BLaER1 treated with 17β-estradiol and CSF1 and Interleukin-3, amounts not matched to agents 10 nM and 100 nM (cell line): ENCODE data around the gene AHNAK2.
A peak's percentile ranks its signal among the peaks of the same experiment; 100 is the strongest.

Experiments
- H3K27ac ChIP-seq, 11 experiments: shearing (Covaris generic); formaldehyde crosslinking; 2 replicates each; pipeline ENCODE4 v1.8.1; 2022
- H3K27me3 ChIP-seq, 11 experiments: shearing (Covaris generic); formaldehyde crosslinking; 2 replicates each; pipeline ENCODE4 v1.8.1; 2022
- H3K36me3 ChIP-seq, 11 experiments: shearing (Covaris generic); formaldehyde crosslinking; 2 replicates each; pipeline ENCODE4 v1.8.1; 2022
- H3K4me1 ChIP-seq, 10 experiments: shearing (Covaris generic); formaldehyde crosslinking; 2 replicates each; pipeline ENCODE4 v1.8.1; 2022
- H3K4me2 ChIP-seq, 11 experiments: shearing (Covaris generic); formaldehyde crosslinking; 2 replicates each; pipeline ENCODE4 v1.8.1; 2022
- H3K4me3 ChIP-seq, 10 experiments: shearing (Covaris generic); formaldehyde crosslinking; 2 replicates each; pipeline ENCODE4 v1.8.1; 2022
- H3K9ac ChIP-seq, 11 experiments: shearing (Covaris generic); formaldehyde crosslinking; 2 replicates each; pipeline ENCODE4 v1.8.1; 2022
- H3K9me3 ChIP-seq, 11 experiments: shearing (Covaris generic); formaldehyde crosslinking; replicated peaks in 1 of 11; 2 replicates each; pipeline ENCODE4 v1.8.1; 2022
- H4K20me1 ChIP-seq, 11 experiments: shearing (Covaris generic); formaldehyde crosslinking; 2 replicates each; pipeline ENCODE4 v1.8.1; 2022
- Cebpa-rat ChIP-seq, 11 experiments: shearing (Covaris generic); IDR thresholded peaks; 2 replicates each; pipeline ENCODE4 v1.8.1; 2022

AHNAK2 gene

DNA sequence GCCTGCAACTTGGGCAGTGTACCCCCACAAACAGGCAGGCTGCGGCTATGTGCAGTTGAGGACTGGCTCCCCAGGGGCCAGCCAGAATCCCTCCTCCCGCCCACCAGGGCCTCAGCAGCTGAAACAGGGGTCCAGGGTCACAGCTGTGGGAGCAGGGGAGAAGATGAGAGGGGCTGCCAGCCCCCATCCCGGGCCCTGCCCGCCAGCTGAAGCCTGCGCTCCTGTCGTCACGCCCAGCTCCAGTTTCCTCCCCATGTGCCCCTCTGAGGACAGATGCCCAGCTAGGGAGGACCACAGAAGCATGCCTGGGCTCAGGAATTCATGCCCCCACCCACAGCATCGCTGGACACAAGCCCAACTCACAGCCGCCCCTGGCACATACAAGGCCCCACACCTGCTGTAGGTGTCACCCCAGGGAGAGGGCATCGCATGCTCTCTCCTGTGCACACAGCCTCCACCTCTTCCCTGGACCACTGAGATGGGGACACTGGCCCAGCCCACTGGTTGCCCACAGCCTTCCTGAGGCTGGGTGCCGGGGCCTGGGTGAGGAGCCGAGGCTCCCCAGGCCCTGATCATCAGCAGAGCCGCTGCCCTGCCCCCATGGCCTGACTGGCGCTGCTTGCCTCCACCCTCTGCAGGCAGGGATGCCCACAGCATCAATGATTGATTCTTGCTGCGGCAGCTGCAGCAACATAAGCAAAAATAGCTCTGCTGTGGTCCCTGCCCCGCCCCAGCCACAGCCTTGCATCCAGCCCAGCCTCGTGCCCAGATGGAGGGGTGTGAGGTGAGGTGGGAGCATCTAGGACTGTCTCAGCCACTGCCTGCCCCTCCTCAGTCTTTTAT, 3.7 kb upstream of the AHNAK2 start:
- no peaks in the 10 kb centered on the region for H3K9me3 ChIP-seq
- H3K4me3 ChIP-seq, result no peak overlapping the region
- peaks cover 0 to 12% (median 0%) of the 10 kb centered on the region in 11 experiments; a peak in 5 of 22 replicates for H3K27me3 ChIP-seq
- H3K4me1 ChIP-seq, result peaks cover 48 to 91% (median 81%) of the 10 kb centered on the region in 10 experiments
- peak overlapping the region in 8 of 11 experiments; percentile 17 to 62 (median 40); a peak in 11 of 22 replicates for H3K9ac ChIP-seq
- no peaks in the 10 kb centered on the region for H3K36me3 ChIP-seq
- peak overlapping the region; percentile 71 to 100 (median 87) for H3K4me2 ChIP-seq
- peak overlapping the region in 8 of 11 experiments; percentile 9 to 64 (median 38); a peak in 10 of 22 replicates for H3K27ac ChIP-seq
- peaks cover 0 to 20% (median 7%) of the 10 kb centered on the region in 11 experiments; a peak in 10 of 22 replicates for H4K20me1 ChIP-seq
- no peak for TF ChIP-seq Cebpa-rat (IDR thresholded peaks at IDR 0.05)

DNA sequence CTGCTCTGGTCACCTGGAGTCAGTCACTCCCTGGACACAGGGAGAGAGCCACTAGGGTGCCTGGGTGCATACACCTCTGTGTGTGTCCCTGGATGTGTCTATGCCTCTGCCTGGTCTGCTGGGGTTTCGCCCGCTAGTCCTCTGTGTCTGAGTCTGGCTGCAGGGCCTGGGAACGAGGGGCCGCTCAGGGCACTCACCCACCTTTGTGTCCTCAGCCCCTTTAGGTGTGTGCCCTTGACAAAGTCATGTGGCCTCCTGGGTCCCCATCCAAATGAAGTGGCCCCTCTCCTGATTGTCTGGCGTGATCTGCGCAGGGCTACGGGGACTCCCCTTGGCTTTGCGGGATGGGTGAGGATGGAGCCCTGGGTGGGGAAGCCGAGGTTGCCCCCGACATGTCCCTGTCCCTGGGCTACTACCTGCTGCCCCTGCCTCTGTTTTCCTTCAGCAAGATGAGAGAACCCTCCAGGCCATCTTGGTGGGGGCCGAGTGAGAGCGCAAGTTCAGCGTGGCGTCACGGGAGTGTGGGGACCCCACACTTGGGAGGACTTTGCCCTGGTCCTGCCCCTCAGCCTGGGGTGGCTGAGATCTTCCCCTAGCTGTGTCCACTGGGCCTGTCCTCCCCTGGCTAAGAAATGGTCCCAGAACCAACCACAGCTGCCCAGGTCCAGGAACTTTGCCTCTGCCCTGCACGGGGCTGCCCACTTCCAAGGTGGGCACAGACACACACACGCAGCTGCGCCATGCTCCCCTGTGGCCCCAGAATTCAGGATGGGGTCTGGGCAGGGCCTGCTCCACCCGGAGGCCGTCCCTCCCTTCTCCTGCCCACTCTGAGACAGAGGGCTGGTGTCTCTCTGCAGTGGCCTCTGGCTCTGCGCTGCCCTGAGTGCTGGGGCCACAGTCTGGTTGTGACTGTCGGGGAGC, 2.7 kb upstream of the AHNAK2 start:
- H3K9me3 ChIP-seq, result no peaks in the 10 kb centered on the region
- peak overlapping the region in 5 of 11 experiments; percentile 2 to 62 (median 61); a peak in 8 of 22 replicates for H3K9ac ChIP-seq
- H3K27ac ChIP-seq, result peak overlapping the region in 5 of 11 experiments; percentile 9 to 64 (median 38); a peak in 7 of 22 replicates
- H3K4me1 ChIP-seq, result peaks cover 41 to 89% (median 80%) of the 10 kb centered on the region in 10 experiments
- peaks cover 0 to 12% (median 0%) of the 10 kb centered on the region in 11 experiments; a peak in 5 of 22 replicates for H3K27me3 ChIP-seq
- peak overlapping the region; percentile 71 to 100 (median 87); a peak in 20 of 22 replicates for H3K4me2 ChIP-seq
- H3K36me3 ChIP-seq, result no peaks in the 10 kb centered on the region
- peaks cover 0 to 27% (median 10%) of the 10 kb centered on the region in 11 experiments; a peak in 10 of 22 replicates for H4K20me1 ChIP-seq
- no peak for TF ChIP-seq Cebpa-rat (IDR thresholded peaks at IDR 0.05)
- no peak overlapping the region for H3K4me3 ChIP-seq

DNA sequence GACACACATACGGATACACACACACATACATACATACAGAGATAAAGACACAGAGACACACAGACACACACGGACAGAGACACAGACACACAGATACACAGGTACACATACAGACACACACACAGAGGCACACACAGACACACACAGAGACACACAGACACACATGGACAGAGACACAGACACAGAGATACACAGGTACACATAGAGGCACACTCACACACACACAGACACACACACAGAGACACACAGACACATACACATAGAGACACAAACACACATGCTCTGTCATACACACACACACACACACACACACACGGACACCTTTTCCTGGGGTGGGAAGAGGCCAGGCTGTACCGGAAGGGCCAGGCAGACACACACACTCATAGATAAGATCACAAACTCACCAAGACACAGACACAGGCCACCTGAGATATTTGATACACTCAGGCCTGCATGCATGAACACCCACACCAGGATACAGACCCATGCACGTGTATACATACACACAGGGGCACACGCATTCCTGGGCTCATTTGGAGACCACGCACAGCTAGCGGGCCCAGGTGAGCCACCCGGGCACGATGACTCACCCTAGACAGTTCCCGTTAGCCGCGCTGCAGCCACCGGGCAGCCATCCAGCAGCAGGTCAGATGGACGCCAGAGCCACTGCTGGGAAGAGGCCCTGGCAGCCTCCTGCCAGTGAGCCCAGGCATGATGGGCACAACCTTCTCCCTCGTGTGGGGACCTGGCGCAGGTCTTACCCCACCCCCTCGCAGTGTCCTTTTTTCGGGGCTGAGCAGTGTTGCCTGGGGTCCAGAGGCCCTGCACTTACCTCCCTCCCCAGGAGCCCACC, 1.8 kb upstream of the AHNAK2 start:
- TF ChIP-seq Cebpa-rat (IDR thresholded peaks at IDR 0.05), result no peak
- Histone ChIP-seq H3K4me3 (no peak overlapping the region), H3K27me3 (peaks cover 0 to 12% (median 0%) of the 10 kb centered on the region in 11 experiments; a peak in 5 of 22 replicates), H3K27ac (no peak overlapping the region), H4K20me1 (peaks cover 0 to 32% (median 13%) of the 10 kb centered on the region in 11 experiments; a peak in 11 of 22 replicates), H3K4me1 (peaks cover 39 to 92% (median 80%) of the 10 kb centered on the region in 10 experiments), H3K9ac (no peak overlapping the region), H3K36me3 (no peaks in the 10 kb centered on the region), H3K4me2 (peak overlapping the region in 5 of 11 experiments; percentile 8 to 100 (median 99); a peak in 6 of 22 replicates), H3K9me3 (no peaks in the 10 kb centered on the region)

DNA sequence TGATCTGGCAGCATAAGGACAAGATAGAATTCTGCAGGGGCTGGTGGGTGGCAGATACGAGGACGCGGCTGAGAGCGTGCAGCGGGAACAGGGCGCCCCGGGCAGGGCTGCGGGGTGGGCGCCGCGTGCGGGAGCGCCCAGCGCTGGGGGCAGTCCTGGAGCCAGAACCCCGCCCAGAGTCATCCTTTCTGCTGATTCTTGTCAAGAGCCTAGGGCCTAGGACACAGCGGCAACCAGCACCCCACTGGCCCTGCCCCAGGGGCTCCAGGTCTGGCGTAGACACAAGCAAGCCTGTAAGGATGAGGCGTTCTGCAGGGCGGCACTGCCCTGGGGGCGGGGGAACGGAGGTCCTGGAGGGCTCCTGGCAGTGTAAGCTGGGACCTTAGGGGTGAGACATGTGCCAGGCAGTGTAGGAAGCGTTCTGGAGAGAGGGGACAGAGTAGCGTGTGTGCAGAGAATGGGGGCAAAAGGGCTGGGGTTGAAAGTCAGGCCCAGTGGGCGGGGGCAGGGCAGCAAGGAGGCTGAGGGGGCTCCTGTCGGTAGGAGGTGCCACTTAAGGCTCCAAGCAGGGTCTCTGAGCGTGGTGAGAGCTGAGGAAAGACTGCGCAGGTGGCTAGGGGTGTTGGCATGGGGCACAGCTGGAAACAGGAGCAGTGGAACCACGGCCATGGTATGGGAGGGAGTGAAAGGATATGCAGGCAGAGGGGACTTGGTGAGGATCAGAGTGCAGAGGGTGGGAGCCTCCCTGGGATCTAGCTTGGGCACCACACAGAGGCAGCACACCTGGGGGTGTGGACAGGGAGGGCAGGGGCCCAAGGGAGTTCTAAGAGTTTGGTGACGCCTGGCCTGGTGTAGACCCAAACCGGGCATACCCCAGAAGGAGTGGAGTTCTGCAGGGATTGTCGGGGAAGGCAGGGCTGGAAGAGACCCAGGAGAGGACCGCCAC, 845 bp upstream of the AHNAK2 start:
- peaks cover 36 to 82% (median 70%) of the 10 kb centered on the region in 10 experiments for H3K4me1 ChIP-seq
- peak overlapping the region in 3 of 10 experiments; percentile 17 to 55 (median 43); a peak in 4 of 20 replicates for H3K4me3 ChIP-seq
- no peaks in the 10 kb centered on the region for H3K36me3 ChIP-seq
- TF ChIP-seq Cebpa-rat (IDR thresholded peaks at IDR 0.05), result no peak
- H3K9me3 ChIP-seq, result no peaks in the 10 kb centered on the region
- peaks cover 0 to 37% (median 13%) of the 10 kb centered on the region in 11 experiments; a peak in 11 of 22 replicates for H4K20me1 ChIP-seq
- H3K4me2 ChIP-seq, result peak overlapping the region; percentile 42 to 99 (median 68)
- no peak overlapping the region for H3K27ac ChIP-seq
- no peak overlapping the region for H3K9ac ChIP-seq
- peaks cover 0 to 12% (median 0%) of the 10 kb centered on the region in 11 experiments; a peak in 5 of 22 replicates for H3K27me3 ChIP-seq

DNA sequence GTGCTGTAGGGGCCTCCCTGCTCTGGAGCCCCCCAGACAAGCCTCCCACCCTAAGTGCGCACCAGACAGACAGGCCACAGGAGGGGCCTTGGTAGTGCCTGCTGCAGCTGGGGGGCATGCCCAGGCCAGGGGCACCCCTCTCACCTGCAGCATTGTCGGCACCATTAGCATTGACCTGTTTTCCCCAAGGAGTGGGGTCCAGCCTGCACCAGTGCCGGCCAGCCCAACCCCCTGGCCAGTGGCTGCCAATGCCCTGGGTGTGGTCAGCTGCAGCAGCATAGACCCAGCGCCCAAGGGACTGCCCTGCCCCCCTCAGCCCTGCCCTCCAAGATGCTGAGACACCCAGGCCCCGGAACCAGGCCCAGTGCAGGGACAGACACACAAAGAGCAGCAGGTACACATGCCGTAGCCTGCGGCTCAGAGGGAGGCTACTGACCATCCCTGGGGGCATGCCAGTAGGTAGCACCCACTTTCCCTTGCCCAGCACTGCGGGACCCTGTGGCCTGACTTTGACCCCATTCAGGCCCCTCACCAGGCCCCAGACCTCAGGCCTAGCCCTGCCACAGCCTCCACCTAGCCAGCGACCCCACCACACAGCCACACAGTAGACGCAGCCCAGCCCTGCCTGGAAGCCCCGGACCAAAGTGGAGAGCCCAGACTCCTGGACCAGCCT, 1.0 kb downstream of the AHNAK2 start:
- H3K9me3 ChIP-seq, result no peaks in the 10 kb centered on the region
- peaks cover 0 to 12% (median 0%) of the 10 kb centered on the region in 11 experiments; a peak in 5 of 22 replicates for H3K27me3 ChIP-seq
- no peak for TF ChIP-seq Cebpa-rat (IDR thresholded peaks at IDR 0.05)
- peaks cover 34 to 77% (median 60%) of the 10 kb centered on the region in 10 experiments for H3K4me1 ChIP-seq
- H3K4me2 ChIP-seq, result peak overlapping the region; percentile 70 to 100 (median 98)
- H3K4me3 ChIP-seq, result peak overlapping the region; percentile 48 to 70 (median 60)
- H3K9ac ChIP-seq, result peak overlapping the region in 10 of 11 experiments; percentile 46 to 76 (median 64); a peak in 19 of 22 replicates
- H4K20me1 ChIP-seq, result peaks cover 0 to 39% (median 13%) of the 10 kb centered on the region in 11 experiments; a peak in 11 of 22 replicates
- no peaks in the 10 kb centered on the region for H3K36me3 ChIP-seq
- H3K27ac ChIP-seq, result peak overlapping the region in 2 of 11 experiments; percentile 4 to 34; a peak in 1 of 22 replicates

DNA sequence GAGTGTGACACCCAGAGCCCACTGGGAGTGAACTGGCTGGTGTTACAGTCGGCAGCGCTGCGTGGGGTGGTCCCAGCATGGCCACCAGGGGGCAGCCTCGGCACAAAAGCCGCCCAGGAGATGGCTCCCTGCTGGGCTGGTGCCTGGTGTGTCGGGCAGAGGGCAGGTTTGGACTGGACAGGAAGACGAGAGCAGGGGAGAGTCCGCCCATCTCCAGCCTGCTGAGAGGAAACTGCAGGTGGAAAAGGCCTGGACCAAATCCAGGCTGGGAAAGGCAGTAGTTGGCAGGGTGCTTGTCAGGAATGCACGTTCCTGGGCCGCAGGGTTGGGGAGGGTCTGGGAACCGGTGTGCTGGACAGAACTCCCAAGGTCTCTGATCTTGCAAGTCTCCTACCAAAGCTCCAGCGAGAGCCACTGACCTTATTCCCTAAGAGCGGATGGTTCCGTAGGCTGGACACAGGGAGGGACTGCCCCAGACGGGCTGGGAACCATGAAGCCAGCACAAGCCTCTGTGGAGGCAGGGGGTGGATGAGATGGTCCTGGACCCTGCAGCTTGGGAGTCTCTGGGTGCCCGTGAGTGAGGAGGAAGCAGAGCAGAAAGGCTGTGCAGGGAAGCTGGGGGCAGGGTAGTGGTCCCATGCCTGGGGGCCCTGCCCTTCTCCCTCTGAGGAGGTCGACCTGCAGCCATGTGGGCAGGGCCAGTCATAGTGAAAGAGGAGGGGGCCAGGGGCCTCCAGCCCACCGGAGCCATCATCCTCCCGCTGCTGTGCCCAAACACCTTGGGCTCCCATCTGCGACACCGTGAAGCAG, 1.8 kb downstream of the AHNAK2 start:
- no peaks in the 10 kb centered on the region for H3K36me3 ChIP-seq
- H3K4me3 ChIP-seq, result peak overlapping the region in 2 of 10 experiments; percentile 53 to 66; a peak in 2 of 20 replicates
- H3K4me2 ChIP-seq, result peak overlapping the region; percentile 70 to 100 (median 98); a peak in 21 of 22 replicates
- H3K4me1 ChIP-seq, result peaks cover 27 to 77% (median 55%) of the 10 kb centered on the region in 10 experiments
- peaks cover 0 to 39% (median 13%) of the 10 kb centered on the region in 11 experiments; a peak in 11 of 22 replicates for H4K20me1 ChIP-seq
- no peaks in the 10 kb centered on the region for H3K9me3 ChIP-seq
- H3K9ac ChIP-seq, result peak overlapping the region in 5 of 11 experiments; percentile 9 to 76 (median 68); a peak in 5 of 22 replicates
- peaks cover 0 to 12% (median 0%) of the 10 kb centered on the region in 11 experiments; a peak in 5 of 22 replicates for H3K27me3 ChIP-seq
- TF ChIP-seq Cebpa-rat (IDR thresholded peaks at IDR 0.05), result no peak
- H3K27ac ChIP-seq, result no peak overlapping the region
